ENCODE data around the gene ITK. TPM values are rescaled to one million over a fixed set of nuclear protein-coding genes. Genes with fewer than 3 reads are reported as not detected.
A peak's percentile ranks its signal among the peaks of the same experiment; 100 is the strongest.

ITK gene
- total RNA-seq, 1 donor from 2014 or later: 0.18 TPM

DNA sequence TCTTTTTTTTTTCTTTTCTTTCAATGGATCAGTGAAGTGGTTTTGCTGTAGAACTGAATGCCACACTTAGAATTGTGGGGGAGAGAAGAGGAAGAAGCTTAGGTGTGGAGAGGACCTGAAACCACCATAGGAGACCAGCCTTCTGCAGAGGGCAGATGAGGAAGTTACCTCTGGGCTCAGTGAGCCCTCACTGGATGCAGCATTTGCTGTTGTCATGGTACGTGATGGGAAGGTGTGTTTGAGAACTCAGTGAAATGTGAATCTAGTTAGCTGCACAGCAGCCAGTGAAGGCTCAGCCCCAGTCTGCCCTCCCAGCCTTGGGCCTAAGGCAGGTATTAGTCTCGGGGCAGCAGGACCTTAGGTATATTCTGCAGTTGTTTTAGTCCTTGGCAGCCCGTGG is 102.8 kb downstream of the ITK start:
- TF ChIP-seq, protein P1, sequence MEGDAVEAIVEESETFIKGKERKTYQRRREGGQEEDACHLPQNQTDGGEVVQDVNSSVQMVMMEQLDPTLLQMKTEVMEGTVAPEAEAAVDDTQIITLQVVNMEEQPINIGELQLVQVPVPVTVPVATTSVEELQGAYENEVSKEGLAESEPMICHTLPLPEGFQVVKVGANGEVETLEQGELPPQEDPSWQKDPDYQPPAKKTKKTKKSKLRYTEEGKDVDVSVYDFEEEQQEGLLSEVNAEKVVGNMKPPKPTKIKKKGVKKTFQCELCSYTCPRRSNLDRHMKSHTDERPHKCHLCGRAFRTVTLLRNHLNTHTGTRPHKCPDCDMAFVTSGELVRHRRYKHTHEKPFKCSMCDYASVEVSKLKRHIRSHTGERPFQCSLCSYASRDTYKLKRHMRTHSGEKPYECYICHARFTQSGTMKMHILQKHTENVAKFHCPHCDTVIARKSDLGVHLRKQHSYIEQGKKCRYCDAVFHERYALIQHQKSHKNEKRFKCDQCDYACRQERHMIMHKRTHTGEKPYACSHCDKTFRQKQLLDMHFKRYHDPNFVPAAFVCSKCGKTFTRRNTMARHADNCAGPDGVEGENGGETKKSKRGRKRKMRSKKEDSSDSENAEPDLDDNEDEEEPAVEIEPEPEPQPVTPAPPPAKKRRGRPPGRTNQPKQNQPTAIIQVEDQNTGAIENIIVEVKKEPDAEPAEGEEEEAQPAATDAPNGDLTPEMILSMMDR (IDR thresholded peaks at IDR 0.05): no peak
- H3K27me3 Mint-ChIP-seq: no peaks in the 10 kb centered on the region
- peaks cover 70% of the 10 kb centered on the region for H3K4me1 Mint-ChIP-seq
- H3K9me3 Mint-ChIP-seq: no peaks in the 10 kb centered on the region
- DNase-seq (peak; percentile 40), ATAC-seq (ENCODE audit: low read depth) (peak; percentile 99)
- ChIA-PET POLR2A (interaction anchor here (0.5 to 8.4 kb wide), 6 partner anchors 11 to 310 kb away, joined by 3 to 101 read pairs (median 6); partner anchors contain the start of genes CYFIP2 and MED7), CTCF (interaction anchor here (1.2 to 3.7 kb wide), 5 partner anchors 11 to 30 kb away, joined by 3 to 22 read pairs (median 4); no protein-coding TSS in a partner anchor)
- H3K36me3 Mint-ChIP-seq (ENCODE audit: low read depth): peaks cover 52% of the 10 kb centered on the region
- peak overlapping the region; percentile 52 for H3K4me3 Mint-ChIP-seq
- intact Hi-C loops (cut with micrococcal nuclease): loop anchor here (1.0 kb wide), 5 partner anchors 8 to 30 kb away; partner anchors contain the start of gene CYFIP2
- peak overlapping the region; percentile 89 for H3K27ac Mint-ChIP-seq

DNA sequence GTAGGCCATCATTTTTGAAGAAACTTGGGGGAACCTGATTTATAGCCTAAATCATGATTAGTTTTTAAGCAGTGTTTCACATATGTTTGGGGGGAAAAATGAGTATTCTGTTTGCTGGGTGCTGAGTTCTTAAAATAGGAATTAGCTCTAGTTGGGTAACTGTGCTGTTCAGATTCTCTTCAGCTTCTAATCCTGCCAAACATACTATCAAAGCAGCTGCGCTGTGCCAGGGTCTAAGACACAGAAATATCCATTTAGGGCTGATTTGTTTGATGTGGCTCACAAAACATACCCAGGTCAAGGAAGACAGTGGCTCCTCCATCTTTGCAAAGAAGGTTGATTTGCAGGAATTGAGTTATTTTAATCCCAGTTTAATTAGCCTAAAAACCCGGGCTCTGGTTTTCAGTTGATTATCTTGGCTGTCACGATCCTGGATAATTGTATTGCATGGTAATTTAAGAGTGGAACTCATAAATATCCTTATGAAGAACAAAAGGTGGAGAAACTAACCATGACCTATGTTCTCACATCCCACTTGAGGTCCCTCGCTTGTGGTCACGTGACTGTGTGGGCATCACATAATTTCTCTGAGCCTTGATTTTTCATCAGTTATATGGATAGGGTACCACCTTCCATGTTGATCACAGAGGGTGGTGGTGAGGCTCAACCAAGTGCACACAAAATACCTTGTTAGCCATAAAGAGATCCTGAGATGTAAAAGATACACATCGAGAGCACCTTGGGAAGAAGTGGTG is 104.0 kb downstream of the ITK start:
- POLR2A ChIA-PET: interaction anchor here (8.2 to 8.4 kb wide), 2 partner anchors 12 to 19 kb away, joined by 73 to 101 read pairs; partner anchors contain the start of gene CYFIP2
- Mint-ChIP-seq H3K4me3 (no peak overlapping the region), H3K9me3 (no peaks in the 10 kb centered on the region), H3K27me3 (no peaks in the 10 kb centered on the region), H3K27ac (peak overlapping the region; percentile 75), H3K36me3 (ENCODE audit: low read depth) (peaks cover 61% of the 10 kb centered on the region), H3K4me1 (peaks cover 60% of the 10 kb centered on the region)
- CTCF ChIA-PET: interaction anchor here (1.0 to 3.7 kb wide), 6 partner anchors 10 to 43 kb away, joined by 3 to 22 read pairs (median 4); no protein-coding TSS in a partner anchor
- intact Hi-C loops (cut with micrococcal nuclease): no loop called here
- TF ChIP-seq, protein P1 (IDR thresholded peaks at IDR 0.05): no peak
- DNase-seq: no peak
- ATAC-seq (ENCODE audit: low read depth): no peak

DNA sequence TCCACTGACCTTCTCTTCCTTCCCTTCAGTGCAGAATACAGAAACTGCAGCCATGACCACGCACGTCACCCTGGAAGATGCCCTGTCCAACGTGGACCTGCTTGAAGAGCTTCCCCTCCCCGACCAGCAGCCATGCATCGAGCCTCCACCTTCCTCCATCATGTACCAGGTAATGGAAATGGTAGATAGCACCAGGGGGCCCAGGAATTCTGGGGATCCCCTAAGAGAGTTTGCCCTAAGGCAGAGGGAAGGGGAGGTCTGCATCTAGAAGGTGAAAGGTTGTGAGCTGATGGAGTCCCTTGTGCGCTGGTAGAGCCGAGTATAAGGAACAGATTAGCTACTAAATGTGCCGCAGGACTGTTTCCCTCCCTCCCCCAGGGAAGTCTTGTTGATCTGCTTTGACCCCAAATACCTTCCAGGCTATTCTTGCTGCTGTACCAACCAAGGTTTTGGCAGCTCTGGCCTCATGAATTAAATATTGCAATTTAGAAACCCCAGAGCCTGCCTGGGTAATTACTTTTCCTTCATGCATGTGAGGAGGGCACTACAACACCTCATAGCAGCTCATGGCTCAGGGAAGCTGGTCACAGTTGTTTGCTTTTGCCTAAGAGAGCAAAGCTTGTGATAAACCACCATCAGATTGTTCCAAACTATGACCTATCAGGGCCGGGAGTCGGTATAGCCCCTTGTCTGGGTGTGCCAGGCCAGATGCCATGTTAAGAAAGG is 104.8 kb downstream of the ITK start:
- H3K9me3 Mint-ChIP-seq: no peaks in the 10 kb centered on the region
- H3K4me1 Mint-ChIP-seq: peaks cover 58% of the 10 kb centered on the region
- intact Hi-C loops (cut with micrococcal nuclease): no loop called here
- no peak for DNase-seq
- ChIA-PET POLR2A (interaction anchor here (8.2 to 8.4 kb wide), 2 partner anchors 13 to 20 kb away, joined by 73 to 101 read pairs; partner anchors contain the start of gene CYFIP2), CTCF (interaction anchor here (1.0 to 1.2 kb wide), 3 partner anchors 13 to 42 kb away, joined by 3 to 4 read pairs (median 3); no protein-coding TSS in a partner anchor)
- TF ChIP-seq, protein P1 (IDR thresholded peaks at IDR 0.05): no peak
- peak overlapping the region; percentile 75 for H3K27ac Mint-ChIP-seq
- ATAC-seq (ENCODE audit: low read depth): no peak
- peaks cover 64% of the 10 kb centered on the region for H3K36me3 Mint-ChIP-seq (ENCODE audit: low read depth)
- no peaks in the 10 kb centered on the region for H3K27me3 Mint-ChIP-seq
- no peak overlapping the region for H3K4me3 Mint-ChIP-seq

DNA sequence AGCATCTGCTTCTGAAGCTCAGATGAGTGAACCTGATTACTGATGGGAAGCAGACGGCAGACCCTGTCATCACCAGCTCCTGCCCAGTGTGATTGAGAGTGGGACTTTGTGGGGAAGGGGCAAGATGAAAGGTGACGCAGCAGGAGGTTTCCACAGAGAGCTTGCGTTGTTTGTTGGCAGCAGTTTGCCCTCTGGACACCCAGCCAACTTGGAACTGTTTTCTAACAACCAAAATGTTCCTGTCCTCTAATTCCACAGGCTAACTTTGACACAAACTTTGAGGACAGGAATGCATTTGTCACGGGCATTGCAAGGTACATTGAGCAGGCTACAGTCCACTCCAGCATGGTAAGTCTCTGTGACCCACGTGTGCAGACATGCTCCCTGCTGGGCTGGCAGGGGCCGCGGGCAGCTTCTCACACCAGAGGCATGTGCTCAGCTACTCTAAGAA is 106.1 kb downstream of the ITK start:
- DNase-seq (no peak), ATAC-seq (ENCODE audit: low read depth) (no peak)
- Mint-ChIP-seq H3K4me3 (no peak overlapping the region), H3K27ac (no peak overlapping the region), H3K27me3 (no peaks in the 10 kb centered on the region), H3K9me3 (peaks cover 4% of the 10 kb centered on the region), H3K36me3 (ENCODE audit: low read depth) (peaks cover 72% of the 10 kb centered on the region), H3K4me1 (peaks cover 59% of the 10 kb centered on the region)
- intact Hi-C loops (cut with micrococcal nuclease): no loop called here
- ChIA-PET CTCF (interaction anchor here (1.4 kb wide), 2 partner anchors 13 to 33 kb away, joined by 6 to 7 read pairs; no protein-coding TSS in a partner anchor), POLR2A (interaction anchor here (8.2 to 8.4 kb wide), 2 partner anchors 14 to 21 kb away, joined by 73 to 101 read pairs; partner anchors contain the start of gene CYFIP2)
- TF ChIP-seq, protein P1 (IDR thresholded peaks at IDR 0.05): no peak
